Medulla oblongata (tissue), 1 donor: Measurements from ENCODE around the gene TEK.

Source experiments
- DNase-seq: peaks from one replicate; pipeline ENCODE4 v3.0.0-alpha.2; 2015; ENCODE audit errors: extremely low spot score

TEK gene

DNA sequence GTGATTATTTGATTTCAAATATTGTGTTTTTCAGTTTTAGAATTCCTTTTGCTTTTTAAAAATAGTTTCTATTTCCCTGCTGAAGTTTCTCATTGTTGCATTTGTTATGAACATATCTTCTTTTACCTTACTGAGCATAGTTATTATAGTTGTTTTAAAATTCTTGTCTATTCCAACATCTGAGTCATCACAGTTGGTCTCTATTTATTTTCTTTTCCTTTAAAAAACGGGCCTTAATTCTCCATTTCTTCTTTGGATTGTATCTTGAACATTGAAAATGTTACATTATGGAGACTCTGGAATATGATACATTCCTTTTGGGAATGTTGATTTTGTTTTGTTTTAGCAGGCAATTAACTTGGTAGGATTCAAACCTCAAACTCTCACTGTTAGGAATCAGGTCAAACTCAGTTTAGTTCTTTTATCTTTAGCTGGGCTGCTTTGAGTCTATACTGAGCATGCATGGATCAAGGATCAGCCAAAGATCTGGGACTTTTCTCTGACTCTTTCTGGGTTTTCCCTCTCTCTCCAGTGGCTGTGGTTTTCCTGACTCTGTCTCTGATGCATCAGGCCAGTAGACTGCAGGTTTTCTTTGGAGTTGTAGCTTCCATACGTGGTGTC lies 70.3 kb downstream of the TEK start:
- DNase-seq, result no peak

DNA sequence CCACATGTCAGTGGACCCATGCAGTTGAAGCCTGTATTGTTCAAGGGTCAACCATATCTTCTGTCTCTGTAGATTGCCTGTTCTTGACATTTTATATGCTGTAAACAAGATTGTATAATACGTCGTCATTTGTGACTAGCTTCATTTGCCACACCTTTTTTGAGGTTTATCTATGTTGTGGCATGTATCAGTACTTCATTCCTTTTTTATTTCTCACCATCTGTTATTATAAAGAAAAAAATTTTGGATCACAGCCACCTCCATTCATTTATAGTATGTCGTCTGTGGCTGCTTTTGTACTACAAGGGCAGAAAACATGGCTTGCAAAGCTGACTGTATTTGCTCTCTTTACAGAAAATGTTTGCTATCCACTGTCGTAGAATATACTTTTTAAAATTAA lies 72.4 kb downstream of the TEK start:
- no peak for DNase-seq

DNA sequence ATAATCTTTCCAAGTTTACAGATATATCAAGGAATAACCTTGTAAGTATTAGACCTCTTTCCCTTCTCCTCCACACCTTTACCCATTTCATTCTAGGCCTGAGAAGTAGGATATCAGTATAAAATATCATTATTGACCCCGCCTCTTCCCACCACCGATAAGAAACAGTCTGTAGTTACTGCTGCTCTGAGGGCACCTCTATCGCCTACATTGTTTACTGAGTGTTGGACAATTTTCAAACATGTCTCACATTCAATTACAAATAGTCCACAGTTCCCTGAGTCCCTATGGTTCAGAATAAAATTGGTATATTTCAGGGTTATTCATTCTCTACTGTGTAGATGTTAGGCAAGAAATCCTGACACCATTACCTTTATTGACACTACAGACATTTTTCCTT lies 73.4 kb downstream of the TEK start:
- DNase-seq, result no peak

DNA sequence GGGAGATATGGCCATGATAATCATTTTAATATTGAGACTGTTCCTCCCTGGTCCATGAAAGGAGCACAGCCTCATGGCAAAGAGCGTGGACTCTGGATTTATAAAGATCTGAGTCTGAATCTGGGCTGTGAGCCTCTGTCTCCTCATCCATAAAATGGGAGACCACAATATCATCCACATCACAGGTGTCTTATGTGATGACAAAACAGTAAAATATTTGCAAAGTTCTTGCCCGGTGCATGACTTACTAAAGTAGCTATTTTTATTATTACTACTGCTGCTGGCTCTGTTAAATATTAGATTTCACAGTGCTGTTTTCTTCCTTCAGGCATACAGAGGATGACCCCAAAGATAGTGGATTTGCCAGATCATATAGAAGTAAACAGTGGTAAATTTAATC lies 74.1 kb downstream of the TEK start:
- no peak for DNase-seq

DNA sequence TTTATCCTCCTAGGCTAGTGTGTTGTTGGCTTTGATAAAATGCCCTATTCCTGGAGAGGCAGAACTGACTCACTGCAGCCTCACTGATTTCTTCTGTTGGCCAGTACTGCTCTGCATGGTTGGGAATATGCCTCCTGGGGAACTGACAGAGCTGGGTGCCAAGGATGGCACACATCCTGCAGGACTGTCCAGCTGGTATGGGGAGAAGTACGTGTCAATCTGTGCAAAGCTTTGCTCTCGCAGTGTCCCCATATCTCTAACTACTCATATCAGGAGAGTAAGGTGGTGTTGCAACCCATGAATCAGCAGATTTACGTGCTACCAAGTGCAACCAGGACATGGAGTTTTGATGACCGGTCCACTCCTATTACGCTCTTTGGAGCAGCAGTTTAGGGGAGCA lies 74.7 kb downstream of the TEK start:
- DNase-seq, result no peak

DNA sequence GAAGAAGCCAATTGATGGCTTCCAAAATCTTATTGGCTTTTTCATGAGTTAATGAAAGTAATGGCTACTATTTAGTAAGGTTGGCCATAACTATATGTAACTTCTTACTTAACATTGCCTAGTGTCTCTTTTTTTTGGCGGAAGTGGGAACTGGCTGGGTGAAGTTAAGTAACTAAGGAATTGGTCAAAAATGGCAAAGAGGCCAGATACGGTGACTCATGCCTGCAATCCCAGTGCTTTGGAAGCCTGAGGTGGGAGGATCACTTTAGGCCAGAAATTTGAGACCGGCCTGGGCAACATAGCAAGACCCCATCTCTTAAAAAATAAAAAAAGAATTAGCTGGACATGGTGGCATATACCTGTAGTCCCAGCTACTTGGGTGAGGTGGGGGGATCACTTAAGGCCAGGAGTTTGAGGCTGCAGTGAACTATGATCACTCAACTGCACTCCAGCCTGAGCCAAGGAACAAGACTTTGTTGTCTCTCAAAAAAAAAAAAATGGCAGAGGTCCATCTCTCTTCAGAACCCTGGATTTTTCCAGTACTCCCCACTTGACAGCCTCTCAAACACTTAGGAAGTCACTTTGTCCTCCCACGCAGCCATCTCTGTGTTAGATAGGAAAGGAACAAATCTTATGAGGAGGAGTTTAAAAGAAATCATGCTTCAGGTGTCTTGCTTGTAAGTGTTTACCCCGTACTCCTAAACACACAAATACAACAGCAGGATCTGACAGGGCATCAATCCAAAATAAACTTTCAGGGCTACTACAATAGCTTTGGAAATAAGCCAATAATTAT lies 75.7 kb downstream of the TEK start:
- DNase-seq, result no peak

DNA sequence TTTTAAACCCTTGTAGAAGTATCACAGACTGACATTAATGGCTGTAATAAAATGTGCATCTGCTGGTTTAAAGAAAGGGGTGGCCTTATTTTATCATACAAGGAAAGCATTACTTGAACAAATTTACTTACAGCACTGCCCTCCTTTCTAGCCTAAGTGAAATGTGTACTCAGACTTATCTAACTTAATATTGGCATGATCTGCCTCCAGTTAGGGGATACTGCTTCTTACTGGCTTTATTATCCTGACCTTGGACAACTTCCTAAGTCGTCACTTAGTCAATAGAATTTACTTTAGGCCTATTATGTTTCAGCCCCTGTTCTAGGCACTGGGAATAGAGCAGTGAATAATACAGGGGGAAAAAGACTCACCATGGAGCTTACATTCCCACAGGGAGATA lies 79.4 kb downstream of the TEK start:
- no peak for DNase-seq

DNA sequence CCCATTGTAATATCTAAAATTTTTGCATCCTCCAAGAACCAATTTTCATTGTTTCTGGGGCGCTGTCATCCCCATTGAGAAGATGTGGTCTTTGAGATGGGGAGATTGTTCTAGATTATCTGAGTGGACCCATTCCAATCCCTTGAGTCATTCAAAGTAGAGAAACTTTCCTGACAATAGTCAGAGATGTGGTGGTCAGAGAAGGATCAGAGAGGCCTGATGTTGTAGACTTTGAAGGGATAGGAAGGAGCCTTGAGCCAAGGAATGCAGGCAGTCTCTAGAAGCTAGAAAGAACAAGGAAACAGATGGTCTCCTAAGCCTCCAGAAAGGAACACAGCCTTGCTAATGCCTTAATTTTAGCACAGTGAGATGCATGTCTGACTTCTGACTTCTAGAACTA lies 80.4 kb downstream of the TEK start:
- no peak for DNase-seq

DNA sequence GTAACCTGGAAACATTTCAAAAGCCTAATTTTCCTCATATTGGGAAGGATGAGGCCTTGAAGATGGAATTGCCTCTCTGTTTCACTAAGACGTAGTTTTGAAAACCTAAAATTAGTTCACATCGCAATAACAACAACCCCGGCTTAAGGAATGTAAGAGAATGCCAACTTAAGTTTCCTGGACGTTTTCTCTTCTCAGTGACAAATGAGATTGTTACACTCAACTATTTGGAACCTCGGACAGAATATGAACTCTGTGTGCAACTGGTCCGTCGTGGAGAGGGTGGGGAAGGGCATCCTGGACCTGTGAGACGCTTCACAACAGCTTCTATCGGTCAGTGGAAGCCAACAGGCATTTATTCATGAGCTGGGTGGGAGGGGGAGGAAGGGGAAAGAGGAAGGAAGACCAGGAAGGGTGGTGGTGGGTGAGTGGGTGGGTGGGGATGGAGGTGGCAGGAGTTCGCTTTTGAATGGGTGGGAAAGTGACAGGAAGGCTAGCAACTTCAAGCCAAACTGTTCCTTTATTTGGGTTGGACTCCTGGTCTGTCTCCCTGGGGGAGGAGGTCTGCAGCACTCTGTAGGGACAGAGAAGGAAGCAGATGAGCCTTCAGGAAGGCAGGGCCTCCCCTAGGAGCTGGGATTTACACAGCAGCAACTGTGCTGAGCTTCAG lies 83.4 kb downstream of the TEK start:
- no peak for DNase-seq

DNA sequence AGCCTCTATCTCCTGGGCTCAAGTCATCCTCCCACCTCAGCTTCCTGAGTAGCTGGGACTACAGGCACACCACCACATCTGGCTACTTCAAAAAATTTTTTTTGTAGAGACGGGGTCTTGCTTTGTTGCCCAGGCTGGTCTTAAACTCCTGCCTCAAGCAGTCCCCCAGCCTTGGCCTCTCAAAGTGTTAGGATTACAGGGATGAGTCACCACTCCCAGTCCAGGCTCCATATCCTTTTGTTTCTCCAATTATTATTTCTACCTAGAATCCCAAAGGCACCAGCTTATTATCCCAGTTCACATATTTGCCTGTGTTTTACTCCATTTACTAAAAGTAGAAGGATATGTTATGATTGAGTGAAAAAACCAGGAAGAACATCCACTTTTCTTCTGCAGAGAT lies 84.9 kb downstream of the TEK start:
- no peak for DNase-seq

DNA sequence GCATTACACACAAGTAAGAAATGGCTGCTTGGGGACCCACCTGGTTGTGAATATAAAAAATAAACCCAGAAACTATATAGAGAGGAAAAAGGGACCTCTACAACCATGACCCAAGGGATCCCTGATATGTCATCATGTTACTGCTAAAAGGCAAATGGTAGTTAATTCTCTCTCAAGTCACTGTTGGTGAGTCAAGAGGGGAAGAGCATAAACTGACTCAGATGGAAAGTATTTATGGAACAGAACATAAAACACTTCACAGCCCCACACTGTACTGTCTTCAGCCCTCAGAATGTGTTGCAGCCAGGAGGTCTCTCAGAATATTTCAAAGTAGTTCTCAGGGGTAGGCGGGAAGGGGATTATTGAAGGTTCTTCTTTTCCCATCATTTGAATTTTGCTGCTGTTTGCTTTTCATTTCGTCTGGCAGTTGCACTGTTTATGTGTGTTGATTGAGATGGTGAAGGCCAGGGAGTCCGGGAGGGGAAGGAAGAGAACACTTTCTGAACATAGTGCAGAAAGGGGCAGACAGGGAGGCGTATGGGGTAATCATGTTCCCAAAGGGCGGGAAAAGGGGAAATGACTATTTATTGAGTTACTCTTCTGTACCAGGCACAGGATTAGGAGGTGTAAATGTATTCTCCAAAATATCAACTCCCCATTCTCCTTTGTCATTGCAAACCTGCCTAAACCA lies 85.5 kb downstream of the TEK start:
- no peak for DNase-seq

DNA sequence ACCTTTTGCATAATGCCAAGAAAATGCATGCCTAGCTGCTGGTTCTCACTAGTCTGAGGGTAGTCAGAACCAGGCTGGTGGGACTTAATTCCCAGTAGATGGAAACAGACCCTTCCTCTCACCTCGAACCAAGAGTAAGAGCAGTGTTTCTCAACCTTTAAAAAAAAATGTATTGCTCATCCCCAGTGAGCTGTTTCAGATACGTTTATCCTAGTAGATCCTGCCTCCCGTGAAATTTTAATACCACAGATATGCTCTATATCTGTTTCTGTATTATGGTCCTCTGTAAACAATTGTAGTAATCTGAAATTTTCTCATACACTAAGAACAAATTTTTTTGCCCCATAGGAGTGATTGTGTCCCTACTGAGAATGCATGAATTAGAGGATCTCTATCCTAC lies 86.2 kb downstream of the TEK start:
- no peak for DNase-seq

DNA sequence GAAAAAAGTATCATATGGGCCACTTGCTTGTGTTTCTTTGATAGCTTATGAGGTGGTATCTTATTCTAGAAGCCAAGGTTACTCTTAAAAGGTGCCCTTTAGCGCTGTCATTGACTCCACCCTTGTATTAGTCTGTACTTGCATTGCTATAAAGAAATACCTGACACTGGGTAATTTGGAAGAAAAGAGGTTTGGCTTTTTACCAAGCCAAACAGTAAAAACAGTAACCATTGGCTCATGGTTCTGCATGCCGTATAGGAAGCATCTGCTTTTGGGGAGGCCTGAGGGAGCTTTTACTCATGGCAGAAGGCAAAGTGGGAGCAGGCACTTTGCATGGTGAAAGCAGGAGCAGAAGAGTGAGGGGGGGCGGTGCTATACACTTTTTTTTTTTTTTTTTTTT lies 87.4 kb downstream of the TEK start:
- DNase-seq, result no peak

DNA sequence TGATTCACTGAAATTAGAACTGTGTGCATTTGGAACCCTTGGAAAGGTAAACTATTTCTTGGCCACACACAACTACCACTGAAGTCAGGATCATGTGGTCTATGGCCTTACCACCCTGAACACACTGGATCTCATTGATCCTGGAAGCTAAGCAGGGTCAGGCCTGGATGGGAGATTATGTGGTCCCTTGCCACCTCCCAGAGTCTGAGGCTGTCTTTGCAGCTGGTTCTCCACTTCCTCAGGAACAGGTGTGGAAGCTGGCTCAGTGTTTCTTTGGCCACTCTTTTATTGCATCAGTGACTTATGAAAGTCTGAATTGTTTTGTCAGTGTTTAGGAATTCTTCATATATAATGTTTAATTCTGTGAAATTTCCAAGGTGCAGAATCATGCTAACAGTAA lies 89.2 kb downstream of the TEK start:
- no peak for DNase-seq

DNA sequence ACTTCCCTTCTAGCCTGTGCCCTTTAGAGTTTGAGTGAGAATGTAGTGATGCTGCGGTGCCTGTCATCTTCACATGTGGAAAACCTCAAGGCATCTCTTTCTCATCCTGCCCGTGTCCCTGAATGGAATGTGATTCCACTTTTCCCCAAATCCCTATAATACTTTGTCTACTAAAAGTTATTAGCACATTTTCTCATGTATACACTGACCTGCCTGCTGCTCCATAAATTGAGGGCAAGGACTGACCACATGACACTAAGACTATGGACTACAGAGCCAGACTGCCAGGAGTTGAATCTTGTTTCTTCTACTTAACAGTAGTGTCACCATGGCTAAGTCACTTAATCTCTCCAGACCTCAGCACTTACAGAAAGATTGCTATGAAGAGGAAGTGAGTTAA lies 93.0 kb downstream of the TEK start:
- no peak for DNase-seq

DNA sequence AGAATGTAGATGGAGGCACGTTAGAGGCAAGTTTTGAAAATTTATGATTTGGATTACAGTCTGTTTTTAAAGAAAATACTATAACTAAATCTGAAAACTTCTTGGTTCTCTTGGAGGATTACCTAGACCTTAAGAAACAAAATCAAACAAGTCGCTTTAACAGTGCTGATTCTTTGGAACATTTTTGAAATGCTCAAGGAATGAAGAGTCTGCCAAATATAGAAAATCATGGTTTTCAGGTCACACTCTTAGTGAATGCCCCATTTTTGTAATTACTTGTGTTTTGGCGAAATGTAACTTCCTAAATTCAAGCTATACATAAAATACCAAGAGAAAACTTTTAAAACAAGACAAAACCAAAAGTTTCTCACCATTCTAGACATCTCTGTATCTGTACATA lies 94.8 kb downstream of the TEK start:
- DNase-seq, result no peak

DNA sequence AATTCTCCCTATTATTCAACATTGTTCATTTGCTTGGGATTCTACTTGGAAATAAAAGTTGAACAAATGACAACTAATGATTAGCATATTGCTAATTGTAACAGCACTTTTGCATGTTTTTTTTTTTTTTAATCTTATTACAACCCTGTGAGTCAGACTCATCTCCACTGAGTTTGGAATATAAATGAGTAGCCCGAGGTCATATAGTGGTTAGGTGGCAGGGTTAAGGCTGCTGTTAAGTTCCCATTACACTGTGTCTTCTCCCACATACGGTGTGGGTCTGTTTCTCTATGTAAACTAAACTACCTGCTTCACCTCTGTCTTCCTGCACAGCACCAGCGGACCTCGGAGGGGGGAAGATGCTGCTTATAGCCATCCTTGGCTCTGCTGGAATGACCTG lies 95.6 kb downstream of the TEK start:
- DNase-seq, result no peak

DNA sequence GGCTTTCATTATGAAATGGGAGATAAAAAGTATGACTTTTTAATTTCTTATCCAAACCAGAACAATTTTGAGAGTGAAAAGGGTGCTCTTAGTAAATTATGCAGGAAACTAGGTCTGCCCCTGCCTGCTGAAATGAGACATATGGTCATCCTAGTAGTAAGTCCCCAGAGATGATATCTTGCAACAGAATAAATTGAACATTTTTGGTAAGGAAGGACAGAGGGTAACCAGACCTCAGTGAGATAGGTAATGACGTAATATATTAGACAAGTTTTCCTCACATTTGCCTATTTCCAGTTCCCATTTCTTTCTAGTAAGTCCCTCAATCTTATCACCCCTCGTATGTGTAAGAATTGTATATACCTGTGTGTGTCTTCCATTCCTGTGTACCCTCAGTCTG lies 96.2 kb downstream of the TEK start:
- DNase-seq, result no peak

DNA sequence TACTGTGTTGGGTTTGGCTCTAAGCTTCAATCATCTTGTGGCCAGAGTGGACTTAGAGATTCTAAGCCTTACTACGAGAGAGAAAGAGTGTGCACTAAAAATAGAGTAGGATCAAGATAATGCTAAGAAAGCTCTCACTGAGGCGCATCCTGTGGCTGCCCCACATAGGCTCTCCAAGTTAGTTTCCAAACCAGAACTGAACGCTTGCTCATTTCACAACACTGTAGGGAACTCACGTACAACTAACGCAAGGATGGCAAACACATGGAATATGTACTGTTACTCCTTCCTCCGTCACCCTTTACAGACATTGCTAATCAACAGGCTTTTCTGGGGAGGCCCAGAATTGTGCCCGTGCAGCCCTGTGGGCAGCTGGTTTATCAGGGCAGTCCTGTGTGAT lies 97.0 kb downstream of the TEK start:
- no peak for DNase-seq

DNA sequence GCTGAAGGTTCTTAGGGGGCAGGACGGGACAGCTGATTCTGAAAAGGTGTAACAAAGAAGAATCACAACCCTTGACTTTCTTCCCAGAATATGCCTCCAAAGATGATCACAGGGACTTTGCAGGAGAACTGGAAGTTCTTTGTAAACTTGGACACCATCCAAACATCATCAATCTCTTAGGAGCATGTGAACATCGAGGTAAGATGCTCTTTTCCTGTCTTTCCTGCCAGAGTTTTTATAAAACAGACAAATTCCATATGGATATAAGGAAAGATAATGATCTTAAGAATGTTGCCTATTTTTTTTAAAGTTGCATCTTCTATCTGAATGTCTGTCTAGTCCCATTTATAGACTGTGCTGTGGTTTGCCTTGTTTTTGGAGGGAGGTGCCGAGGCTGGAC lies 100.0 kb downstream of the TEK start:
- DNase-seq, result no peak

DNA sequence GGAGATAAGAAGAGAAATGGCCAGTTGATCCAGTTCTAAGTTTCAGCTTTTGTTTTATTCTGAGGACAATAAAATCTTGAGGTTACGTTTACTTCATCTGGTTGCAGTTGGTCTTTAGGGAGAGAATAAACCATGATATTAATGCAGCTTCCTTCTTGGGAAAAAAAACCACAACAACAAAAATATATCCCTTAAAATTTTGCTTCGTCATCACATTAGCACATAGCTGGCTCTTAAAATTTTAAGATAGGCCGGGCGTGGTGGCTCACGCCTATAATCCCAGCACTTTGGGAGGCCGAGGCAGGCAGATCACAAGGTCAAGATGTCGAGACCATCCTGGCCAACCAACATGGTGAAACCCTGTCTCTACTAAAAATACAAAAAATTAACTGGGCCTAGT lies 101.6 kb downstream of the TEK start:
- no peak for DNase-seq

DNA sequence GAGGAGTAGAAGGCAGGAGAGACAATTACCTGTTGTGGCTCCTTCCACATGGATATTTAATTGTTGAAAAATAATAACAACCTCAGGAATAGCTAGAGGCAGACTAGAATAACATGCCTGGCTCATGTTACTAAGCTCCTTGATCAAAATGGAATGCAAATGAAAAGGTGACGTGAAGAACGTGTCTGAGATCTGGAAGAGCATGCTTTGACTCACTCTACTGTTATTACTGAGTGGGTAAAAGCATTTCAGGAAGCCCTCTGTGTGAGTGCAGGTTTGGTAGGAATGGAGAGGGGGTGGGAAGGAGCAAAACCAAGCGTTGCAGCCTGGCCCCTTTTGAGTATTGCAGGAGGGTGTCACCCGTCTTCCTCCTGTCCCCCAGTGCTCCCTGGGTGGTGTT lies 103.2 kb downstream of the TEK start:
- DNase-seq, result no peak

DNA sequence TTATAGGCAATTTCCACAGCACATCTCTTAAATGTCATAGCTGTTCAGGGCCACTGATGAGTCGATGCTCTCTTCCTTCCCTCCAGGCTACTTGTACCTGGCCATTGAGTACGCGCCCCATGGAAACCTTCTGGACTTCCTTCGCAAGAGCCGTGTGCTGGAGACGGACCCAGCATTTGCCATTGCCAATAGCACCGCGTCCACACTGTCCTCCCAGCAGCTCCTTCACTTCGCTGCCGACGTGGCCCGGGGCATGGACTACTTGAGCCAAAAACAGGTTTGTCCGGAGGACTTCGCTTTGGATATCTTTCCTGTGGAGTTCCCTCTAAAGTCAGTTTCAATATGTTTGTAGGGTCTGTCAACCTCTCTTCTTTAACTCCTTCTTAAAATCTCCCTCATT lies 103.6 kb downstream of the TEK start:
- DNase-seq, result no peak
